Activated B cell treated with CpG ODN at 0.5 μM for 24 hours (primary cell): ENCODE data around the gene FSTL4. TPM values are rescaled to one million over a fixed set of nuclear protein-coding genes. Genes with fewer than 3 reads are reported as not detected.

Experiments
- ATAC-seq: fragments of 200-7000 bp; cut with Tn5 transposase; one replicate; pipeline ENCODE4 v1.10.0; 2021; ENCODE audit warnings: low read depth, mild to moderate bottlenecking, moderate library complexity
- CTCF ChIA-PET: fragments of 350-600 bp; sonication (Branson Sonifier 250); formaldehyde crosslinking; loops from one replicate; lab custom pipeline; 2021; ENCODE audit warnings: antibody characterized with exemption; lab: Charles Lee
- POLR2A ChIA-PET: fragments of 350-600 bp; sonication (Branson Sonifier 250); formaldehyde crosslinking; loops from one replicate; lab custom pipeline; 2021; ENCODE audit warnings: antibody characterized with exemption; lab: Charles Lee
- DNase-seq: peaks from one replicate; pipeline ENCODE4 v3.0.0; 2022
- H3K27ac Mint-ChIP-seq: one replicate; pipeline ENCODE4 v1.8.0; 2020; ENCODE audit warnings: mixed read lengths
- H3K27me3 Mint-ChIP-seq: one replicate; pipeline ENCODE4 v1.8.0; 2021; ENCODE audit warnings: mixed read lengths
- H3K36me3 Mint-ChIP-seq: one replicate; pipeline ENCODE4 v1.8.0; 2021; ENCODE audit warnings: low read depth, mixed read lengths
- H3K4me1 Mint-ChIP-seq: one replicate; pipeline ENCODE4 v1.8.0; 2021; ENCODE audit warnings: mixed read lengths
- H3K4me3 Mint-ChIP-seq: one replicate; pipeline ENCODE4 v1.8.0; 2020; ENCODE audit warnings: mild to moderate bottlenecking, mixed read lengths
- H3K9me3 Mint-ChIP-seq: one replicate; pipeline ENCODE4 v1.8.0; 2020; ENCODE audit warnings: mixed read lengths
- intact Hi-C: fragments of 100-400 bp; cut with micrococcal nuclease; formaldehyde crosslinking; loops from one replicate; pipeline ENCODE4 v1.15.1; 2024
- total RNA-seq: library from RNA; stranded (reverse); gene quantifications from 2 replicates; pipeline ENCODE4 v1.2.3, GENCODE V29; 2022
- TF ChIP-seq, protein P1 (sequence below): fragments of 200-600 bp; IDR thresholded peaks from one replicate; pipeline ENCODE4 v1.8.0; 2022; ENCODE audit warnings: antibody characterized with exemption, mild to moderate bottlenecking

Gene FSTL4
- total RNA-seq, 1 donor from 2014 or later, result 1.7 TPM

DNA sequence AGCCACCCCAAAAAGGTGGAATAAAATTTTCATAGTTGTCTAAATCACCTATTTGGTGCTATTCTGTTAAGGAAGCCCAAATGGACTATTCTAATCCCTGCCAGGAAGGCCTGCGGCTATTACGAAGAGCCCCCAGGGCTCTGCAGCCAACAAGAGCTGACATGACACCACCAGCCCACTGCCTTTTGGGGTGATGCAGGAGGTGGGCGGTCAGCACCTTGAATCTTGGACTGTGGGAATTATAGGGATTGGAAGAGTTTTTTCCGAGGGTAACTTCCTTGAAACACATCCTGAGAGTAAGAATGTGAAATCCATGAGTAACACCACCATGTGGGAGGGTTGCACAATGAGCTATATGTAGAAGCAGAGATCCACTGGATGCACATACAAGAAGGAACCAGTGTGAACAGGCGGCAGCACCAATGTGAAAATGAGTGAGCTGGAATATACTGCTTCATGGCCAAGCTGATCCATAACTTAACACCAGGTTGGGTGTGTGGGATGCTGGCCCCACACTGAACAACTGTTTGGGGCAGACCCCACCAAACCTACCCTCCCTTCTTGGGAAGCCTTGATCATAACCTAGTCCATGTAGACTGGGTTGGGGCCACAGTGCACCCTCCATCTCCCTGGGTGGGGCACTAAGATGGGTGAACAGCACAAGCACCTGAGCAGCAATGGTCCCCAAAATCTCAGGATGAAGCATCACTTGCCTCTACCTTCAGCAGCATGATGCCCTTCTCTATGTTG is 239.0 kb downstream of the FSTL4 start:
- Mint-ChIP-seq H3K27ac (no peak overlapping the region), H3K27me3 (peaks cover 15% of the 10 kb centered on the region), H3K4me1 (no peaks in the 10 kb centered on the region), H3K9me3 (peaks cover 17% of the 10 kb centered on the region), H3K4me3 (no peak overlapping the region), H3K36me3 (peaks cover 1% of the 10 kb centered on the region)
- CTCF ChIA-PET, result no interaction called here
- ATAC-seq (no peak), DNase-seq (no peak)
- TF ChIP-seq, protein P1, sequence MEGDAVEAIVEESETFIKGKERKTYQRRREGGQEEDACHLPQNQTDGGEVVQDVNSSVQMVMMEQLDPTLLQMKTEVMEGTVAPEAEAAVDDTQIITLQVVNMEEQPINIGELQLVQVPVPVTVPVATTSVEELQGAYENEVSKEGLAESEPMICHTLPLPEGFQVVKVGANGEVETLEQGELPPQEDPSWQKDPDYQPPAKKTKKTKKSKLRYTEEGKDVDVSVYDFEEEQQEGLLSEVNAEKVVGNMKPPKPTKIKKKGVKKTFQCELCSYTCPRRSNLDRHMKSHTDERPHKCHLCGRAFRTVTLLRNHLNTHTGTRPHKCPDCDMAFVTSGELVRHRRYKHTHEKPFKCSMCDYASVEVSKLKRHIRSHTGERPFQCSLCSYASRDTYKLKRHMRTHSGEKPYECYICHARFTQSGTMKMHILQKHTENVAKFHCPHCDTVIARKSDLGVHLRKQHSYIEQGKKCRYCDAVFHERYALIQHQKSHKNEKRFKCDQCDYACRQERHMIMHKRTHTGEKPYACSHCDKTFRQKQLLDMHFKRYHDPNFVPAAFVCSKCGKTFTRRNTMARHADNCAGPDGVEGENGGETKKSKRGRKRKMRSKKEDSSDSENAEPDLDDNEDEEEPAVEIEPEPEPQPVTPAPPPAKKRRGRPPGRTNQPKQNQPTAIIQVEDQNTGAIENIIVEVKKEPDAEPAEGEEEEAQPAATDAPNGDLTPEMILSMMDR, result no peak
- intact Hi-C loops, result no loop called here
- POLR2A ChIA-PET, result no interaction called here

DNA sequence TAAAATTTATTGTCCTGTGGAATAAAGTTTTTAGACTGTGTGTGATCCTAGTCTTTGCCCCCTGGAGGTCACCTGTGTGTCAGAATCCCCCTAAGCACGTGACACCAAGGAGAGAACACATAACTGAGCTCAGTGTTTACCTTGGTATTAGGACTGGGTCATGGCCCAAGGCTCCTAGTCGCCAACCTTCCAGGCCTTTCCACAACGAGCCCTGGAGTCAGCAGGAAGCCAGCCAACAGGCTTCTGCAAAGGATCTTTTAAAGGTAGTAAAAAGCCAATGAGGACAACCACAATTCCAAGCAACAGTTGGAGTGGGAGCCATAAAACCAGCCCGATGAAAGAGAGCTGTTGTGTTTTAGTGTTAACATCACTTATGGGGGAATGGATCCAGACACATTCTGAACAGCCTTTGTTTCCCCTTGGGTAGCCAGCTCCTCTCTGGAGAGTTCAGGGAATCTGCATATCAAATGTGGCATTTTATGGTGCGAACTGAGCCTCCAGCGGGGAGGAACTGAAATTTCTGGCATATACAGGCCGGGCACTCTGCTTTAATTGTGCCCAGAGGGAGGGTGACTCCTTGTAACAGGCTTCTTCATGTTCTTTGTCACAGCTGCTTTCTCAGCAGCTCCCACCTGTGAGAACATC is 239.9 kb downstream of the FSTL4 start:
- TF ChIP-seq, protein P1, result no peak
- ATAC-seq, result no peak
- peaks cover 11% of the 10 kb centered on the region for H3K9me3 Mint-ChIP-seq
- no peak overlapping the region for H3K27ac Mint-ChIP-seq
- ChIA-PET CTCF (no interaction called here), POLR2A (no interaction called here)
- peaks cover 13% of the 10 kb centered on the region for H3K27me3 Mint-ChIP-seq
- intact Hi-C loops, result no loop called here
- H3K36me3 Mint-ChIP-seq, result peaks cover 1% of the 10 kb centered on the region
- H3K4me3 Mint-ChIP-seq, result no peak overlapping the region
- H3K4me1 Mint-ChIP-seq, result no peaks in the 10 kb centered on the region
- DNase-seq, result no peak

DNA sequence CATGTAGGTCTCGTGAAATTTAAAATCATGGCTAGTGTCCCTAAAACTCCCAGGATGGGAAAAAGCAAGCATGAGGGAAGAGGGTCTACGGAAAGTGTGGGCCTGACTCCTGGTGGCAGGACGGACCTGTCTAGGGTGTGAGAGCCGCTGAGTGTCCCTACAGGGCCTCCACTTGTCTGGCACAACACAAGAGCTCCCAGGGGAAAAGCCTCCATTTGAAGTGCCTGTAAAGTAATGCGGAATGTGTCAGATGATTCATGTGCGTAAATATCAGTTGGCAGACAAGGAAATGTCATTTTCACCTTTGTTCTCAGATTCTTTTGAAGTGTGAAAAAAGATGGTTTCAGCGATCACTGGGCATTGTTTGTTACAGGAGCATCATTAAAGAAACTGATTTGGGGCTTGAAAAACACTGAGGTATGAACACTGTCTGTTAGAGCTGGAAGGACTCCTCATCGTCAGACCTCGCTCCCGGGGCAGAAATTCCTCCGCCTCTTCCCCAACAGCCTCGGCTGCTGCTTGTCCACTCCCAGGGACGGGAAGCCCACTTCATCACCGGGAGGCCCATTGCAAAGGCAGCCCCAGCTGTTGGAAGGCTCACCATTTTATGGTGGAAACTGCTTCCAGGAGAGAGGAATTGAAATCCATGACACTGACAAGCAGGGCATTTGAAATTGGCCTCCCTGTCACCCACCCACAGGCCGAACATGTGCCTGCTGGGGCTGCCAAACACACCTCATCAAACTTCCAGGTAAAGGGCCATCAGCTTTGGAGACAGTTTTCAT is 240.8 kb downstream of the FSTL4 start:
- Mint-ChIP-seq H3K36me3 (no peaks in the 10 kb centered on the region), H3K27me3 (peaks cover 10% of the 10 kb centered on the region), H3K4me1 (no peaks in the 10 kb centered on the region), H3K27ac (no peak overlapping the region), H3K9me3 (peaks cover 4% of the 10 kb centered on the region), H3K4me3 (no peak overlapping the region)
- ATAC-seq, result no peak
- CTCF ChIA-PET, result no interaction called here
- DNase-seq, result no peak
- TF ChIP-seq, protein P1, result no peak
- intact Hi-C loops, result no loop called here
- POLR2A ChIA-PET, result no interaction called here

DNA sequence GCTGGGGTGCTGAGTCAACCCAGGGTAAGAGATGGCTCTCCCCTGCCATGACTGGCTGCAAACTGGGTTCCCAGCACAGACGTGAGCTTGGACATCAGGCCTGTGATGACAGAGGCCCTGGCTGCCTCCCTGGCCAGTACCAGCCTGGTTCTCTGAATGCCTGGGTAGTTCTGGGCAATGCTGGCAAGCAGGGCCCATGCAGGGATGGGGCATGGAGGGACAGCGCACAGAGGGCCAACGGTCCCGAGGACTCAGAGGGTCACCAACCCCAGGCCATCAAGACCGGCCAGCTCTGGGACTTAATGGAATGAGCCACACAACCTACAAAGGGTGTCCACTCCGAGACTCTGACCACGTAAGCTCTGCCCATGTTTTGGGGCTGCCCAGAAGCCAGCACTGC is 241.4 kb downstream of the FSTL4 start:
- Mint-ChIP-seq H3K36me3 (no peaks in the 10 kb centered on the region), H3K4me1 (no peaks in the 10 kb centered on the region), H3K27me3 (peaks cover 10% of the 10 kb centered on the region), H3K4me3 (no peak overlapping the region), H3K9me3 (peaks cover 4% of the 10 kb centered on the region), H3K27ac (no peak overlapping the region)
- no peak for ATAC-seq
- TF ChIP-seq, protein P1, result no peak
- no peak for DNase-seq
- POLR2A ChIA-PET, result no interaction called here
- CTCF ChIA-PET, result no interaction called here
- intact Hi-C loops, result no loop called here
